Common myeloid progenitor, CD34-positive (primary cell): ENCODE data around the gene EMP3.
A peak's percentile ranks its signal among the peaks of the same experiment; 100 is the strongest.
"Not testable (repeated sequence)": the region's sequence is repeated elsewhere in the genome, so short reads cannot be mapped to it uniquely, and the experiment has no call there.

Experiments used
- CTCF ChIA-PET: fragments of 350-600 bp; sonication (Branson Sonifier 250); formaldehyde crosslinking; loops from one replicate; lab custom pipeline; 2021; ENCODE audit warnings: antibody characterized with exemption; lab: Charles Lee
- POLR2A ChIA-PET: fragments of 350-600 bp; sonication (Branson Sonifier 250); formaldehyde crosslinking; loops from one replicate; lab custom pipeline; 2021; ENCODE audit warnings: antibody characterized with exemption; lab: Charles Lee
- DNase-seq, 3 donors: peaks; one replicate each; pipeline versions ENCODE4 v3.0.0 to v3.0.0-alpha.2; 2013
- H3K27ac ChIP-seq, 2 experiments: 1 replicate in 1 of 2; 2 replicates in 1 of 2; pipeline ENCODE4 v1.7.0; 2013; ENCODE audit warnings: inconsistent platforms in 2 of 2, low read length in 2 of 2, mild to moderate bottlenecking in 2 of 2, low read depth in 1 of 2, moderate library complexity in 1 of 2; ENCODE audit not compliant: severe bottlenecking in 2 of 2, insufficient read depth in 1 of 2, poor library complexity in 1 of 2
- H3K27me3 ChIP-seq, 5 experiments: replicated peaks in 2 of 5; 1 replicate in 3 of 5; 2 replicates in 2 of 5; pipeline versions ENCODE4 v1.6.1 to v1.7.0; 2013; ENCODE audit warnings: low read length in 4 of 5, mild to moderate bottlenecking in 2 of 5, moderate library complexity in 2 of 5, inconsistent platforms in 1 of 5; ENCODE audit not compliant: insufficient read depth in 5 of 5, control insufficient read depth in 4 of 5
- H3K36me3 ChIP-seq, 4 experiments: 1 replicate in 2 of 4; 2 replicates in 2 of 4; pipeline versions ENCODE4 v1.6.1 to v1.7.0; 2013; ENCODE audit warnings: low read length in 3 of 4, control low read depth in 1 of 4, mild to moderate bottlenecking in 1 of 4; ENCODE audit not compliant: control insufficient read depth in 4 of 4, insufficient read depth in 4 of 4
- H3K4me1 ChIP-seq, 4 experiments: 1 replicate in 3 of 4; 2 replicates in 1 of 4; pipeline versions ENCODE4 v1.6.1 to v1.7.1; 2013; ENCODE audit warnings: low read length in 3 of 4, mild to moderate bottlenecking in 3 of 4, control low read depth in 1 of 4, inconsistent platforms in 1 of 4, moderate library complexity in 1 of 4; ENCODE audit not compliant: control insufficient read depth in 4 of 4, insufficient read depth in 4 of 4; ENCODE audit errors: control extremely low read depth in 1 of 4
- H3K4me3 ChIP-seq, 7 experiments: 1 replicate in 4 of 7; 2 replicates in 3 of 7; pipeline versions ENCODE4 v1.5.1 to v1.7.0; 2013; ENCODE audit warnings: mild to moderate bottlenecking in 7 of 7, low read length in 6 of 7, moderate library complexity in 6 of 7, inconsistent platforms in 2 of 7, low read depth in 2 of 7, control low read depth in 1 of 7; ENCODE audit not compliant: insufficient read depth in 4 of 7, control insufficient read depth in 1 of 7; ENCODE audit errors: extremely low read depth in 1 of 7
- H3K9me3 ChIP-seq, 5 experiments: 1 replicate in 4 of 5; 2 replicates in 1 of 5; pipeline versions ENCODE4 v1.6.1 to v1.7.1; 2013; ENCODE audit warnings: low read length in 4 of 5, mild to moderate bottlenecking in 2 of 5, inconsistent platforms in 1 of 5, low read depth in 1 of 5, moderate library complexity in 1 of 5; ENCODE audit not compliant: control insufficient read depth in 4 of 5, insufficient read depth in 2 of 5; ENCODE audit errors: control extremely low read depth in 1 of 5
- WGBS: methylation state at CpG from one replicate; pipeline ENCODE4 v1.1.5; 2013; ENCODE audit not compliant: insufficient coverage; 5-methylcytosine and 5-hydroxymethylcytosine counted together

The EMP3 gene

GRCh38 chr19:48290771-48291488, 34.4 kb upstream of the EMP3 start:
- peaks cover 0 to 2% (median 0%) of the 10 kb centered on the region in 5 experiments for H3K27me3 ChIP-seq
- peaks cover 0 to 7% (median 2%) of the 10 kb centered on the region in 5 experiments for H3K9me3 ChIP-seq
- peaks cover 4 to 12% (median 10%) of the 10 kb centered on the region in 4 experiments for H3K36me3 ChIP-seq
- peaks cover 0 to 10% (median 7%) of the 10 kb centered on the region in 4 experiments for H3K4me1 ChIP-seq
- H3K27ac ChIP-seq, result no peak overlapping the region
- H3K4me3 ChIP-seq, result peak overlapping the region; percentile 9 to 79 (median 58)
- peak; percentile 46 to 61 (median 60) for DNase-seq
- 3% methylated on average over 39 of the region's 45 CpGs for WGBS
- ChIA-PET POLR2A (no interaction called here), CTCF (interaction anchor here (0.6 to 7.8 kb wide), 6 partner anchors 17 to 119 kb away, joined by 3 to 53 read pairs (median 6); partner anchors contain the start of gene ZNF114)

GRCh38 chr19:48291489-48291815, 33.9 kb upstream of the EMP3 start:
- H3K9me3 ChIP-seq, POLR2A ChIA-PET, H3K27ac ChIP-seq, H3K36me3 ChIP-seq, H3K27me3 ChIP-seq, H3K4me1 ChIP-seq, DNase-seq: not testable (repeated sequence)
- H3K4me3 ChIP-seq, result peak overlapping the region in 4 of 7 experiments; percentile 58 to 79 (median 74)
- 34% methylated on average over 7 of the region's 11 CpGs for WGBS
- CTCF ChIA-PET, result interaction anchor here (1.6 to 7.8 kb wide), 2 partner anchors 24 to 31 kb away, joined by 4 to 53 read pairs; partner anchors contain the start of gene ZNF114

- ChIA-PET CTCF (interaction anchor here (0.7 to 7.8 kb wide), 6 partner anchors 20 to 517 kb away, joined by 3 to 53 read pairs (median 4); partner anchors contain the start of gene ZNF114), POLR2A (no interaction called here)
- no peak overlapping the region for H3K4me3 ChIP-seq
- no peak for DNase-seq
- peaks cover 0 to 2% (median 0%) of the 10 kb centered on the region in 5 experiments for H3K27me3 ChIP-seq
- H3K4me1 ChIP-seq, result peaks cover 0 to 10% (median 7%) of the 10 kb centered on the region in 4 experiments
- no peaks in the 10 kb centered on the region for H3K9me3 ChIP-seq
- no peak overlapping the region for H3K27ac ChIP-seq
- 100% methylated on average over 1 of the region's 4 CpGs for WGBS
- no peaks in the 10 kb centered on the region for H3K36me3 ChIP-seq
Measured at GRCh38 chr19:48292798-48293197, 32.6 kb upstream of the EMP3 start.

- WGBS, result 91% methylated on average over 10 of the region's 10 CpGs
- no peaks in the 10 kb centered on the region for H3K36me3 ChIP-seq
- H3K4me1 ChIP-seq, result peaks cover 0 to 10% (median 7%) of the 10 kb centered on the region in 4 experiments
- H3K9me3 ChIP-seq, result no peaks in the 10 kb centered on the region
- ChIA-PET CTCF (no interaction called here), POLR2A (no interaction called here)
- DNase-seq, result no peak
- peaks cover 0 to 2% (median 0%) of the 10 kb centered on the region in 5 experiments for H3K27me3 ChIP-seq
- no peak overlapping the region for H3K4me3 ChIP-seq
- no peak overlapping the region for H3K27ac ChIP-seq
Measured at GRCh38 chr19:48295458-48295857, 29.9 kb upstream of the EMP3 start.

- Histone ChIP-seq H3K27ac (no peak overlapping the region), H3K36me3 (no peaks in the 10 kb centered on the region), H3K9me3 (no peaks in the 10 kb centered on the region), H3K27me3 (peaks cover 0 to 2% (median 0%) of the 10 kb centered on the region in 5 experiments), H3K4me1 (no peaks in the 10 kb centered on the region), H3K4me3 (no peak overlapping the region)
- ChIA-PET CTCF (no interaction called here), POLR2A (no interaction called here)
- 95% methylated on average over 32 of the region's 42 CpGs for WGBS
- DNase-seq, result no peak
Measured at GRCh38 chr19:48296963-48297734, 28.2 kb upstream of the EMP3 start.

GRCh38 chr19:48297975-48298374, 27.4 kb upstream of the EMP3 start:
- H3K27me3 ChIP-seq, result peaks cover 0 to 2% (median 0%) of the 10 kb centered on the region in 5 experiments
- H3K4me3 ChIP-seq, result no peak overlapping the region
- no peak overlapping the region for H3K27ac ChIP-seq
- POLR2A ChIA-PET, result no interaction called here
- WGBS, result 91% methylated on average over 13 of the region's 16 CpGs
- no peaks in the 10 kb centered on the region for H3K9me3 ChIP-seq
- CTCF ChIA-PET, result interaction anchor here (1.5 kb wide), 1 partner anchor 25 kb away, joined by 4 read pairs; no protein-coding TSS in a partner anchor
- H3K36me3 ChIP-seq, result no peaks in the 10 kb centered on the region
- H3K4me1 ChIP-seq, result no peaks in the 10 kb centered on the region
- no peak for DNase-seq
